ENCODE measurements around the gene CER1.

DNA sequence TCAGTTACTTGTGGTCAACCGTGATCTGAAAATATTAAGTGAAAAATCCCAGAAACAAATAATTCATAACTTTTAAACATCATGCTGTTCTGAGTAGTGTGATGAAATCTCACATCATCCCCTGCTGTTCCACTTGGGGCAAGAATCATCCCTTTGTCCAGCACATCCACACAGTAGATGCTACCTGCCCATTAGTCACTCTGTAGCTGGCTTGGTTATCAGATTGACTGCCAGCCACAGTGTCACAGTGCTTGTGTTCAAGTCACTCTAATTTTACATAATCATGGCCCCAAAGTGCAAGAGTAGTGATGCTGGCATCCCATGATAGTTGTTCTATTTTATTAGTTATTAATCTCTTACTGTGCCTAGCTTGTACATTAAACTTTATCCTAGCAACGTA lies 39.1 kb upstream of the CER1 start:
- TF ChIP-seq, protein P1, sequence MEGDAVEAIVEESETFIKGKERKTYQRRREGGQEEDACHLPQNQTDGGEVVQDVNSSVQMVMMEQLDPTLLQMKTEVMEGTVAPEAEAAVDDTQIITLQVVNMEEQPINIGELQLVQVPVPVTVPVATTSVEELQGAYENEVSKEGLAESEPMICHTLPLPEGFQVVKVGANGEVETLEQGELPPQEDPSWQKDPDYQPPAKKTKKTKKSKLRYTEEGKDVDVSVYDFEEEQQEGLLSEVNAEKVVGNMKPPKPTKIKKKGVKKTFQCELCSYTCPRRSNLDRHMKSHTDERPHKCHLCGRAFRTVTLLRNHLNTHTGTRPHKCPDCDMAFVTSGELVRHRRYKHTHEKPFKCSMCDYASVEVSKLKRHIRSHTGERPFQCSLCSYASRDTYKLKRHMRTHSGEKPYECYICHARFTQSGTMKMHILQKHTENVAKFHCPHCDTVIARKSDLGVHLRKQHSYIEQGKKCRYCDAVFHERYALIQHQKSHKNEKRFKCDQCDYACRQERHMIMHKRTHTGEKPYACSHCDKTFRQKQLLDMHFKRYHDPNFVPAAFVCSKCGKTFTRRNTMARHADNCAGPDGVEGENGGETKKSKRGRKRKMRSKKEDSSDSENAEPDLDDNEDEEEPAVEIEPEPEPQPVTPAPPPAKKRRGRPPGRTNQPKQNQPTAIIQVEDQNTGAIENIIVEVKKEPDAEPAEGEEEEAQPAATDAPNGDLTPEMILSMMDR (IDR thresholded peaks at IDR 0.05), result no peak
- TF ChIP-seq POLR2AphosphoS5 (IDR thresholded peaks at IDR 0.05; ENCODE audit: low read depth, low read length), result no peak
- TF ChIP-seq SIN3A (IDR thresholded peaks at IDR 0.05; ENCODE audit: borderline replicate concordance, low read depth, low read length), result no peak
- TF ChIP-seq YY1 (IDR thresholded peaks at IDR 0.05; ENCODE audit: low read depth), result no peak
- TF ChIP-seq RXRA (IDR thresholded peaks at IDR 0.05; ENCODE audit: borderline replicate concordance, low read depth), result no peak
- TF ChIP-seq GABPA (IDR thresholded peaks at IDR 0.05; ENCODE audit: low read depth), result no peak

Data from SK-N-SH (cell line).